PC-3 (cell line): ENCODE data around the gene CRABP1. TPM values are rescaled to one million over a fixed set of nuclear protein-coding genes. Genes with fewer than 3 reads are reported as not detected.

Experiments
- ATAC-seq: fragments of 200-7000 bp; cut with Tn5 transposase; 2 replicates; pipeline ENCODE4 v1.9.1; 2020; ENCODE audit warnings: mild to moderate bottlenecking, moderate library complexity
- BruUV-seq: library from RNA; stranded (reverse); fragments of 400-500 nt; replicated peaks from 2 replicates; lab custom pipeline; 2021; lab: Mats Ljungman, UMichigan
- CTCF ChIA-PET: fragments of 300-600 bp; sonication (Branson Sonifier 250); formaldehyde crosslinking; loops from one replicate; lab custom pipeline; 2022; ENCODE audit warnings: antibody characterized with exemption; lab: Charles Lee
- POLR2A ChIA-PET: fragments of 300-600 bp; sonication (Branson Sonifier 250); formaldehyde crosslinking; loops from one replicate; lab custom pipeline; 2022; ENCODE audit warnings: antibody characterized with exemption; ENCODE audit not compliant: unreplicated experiment; lab: Charles Lee
- DNase-seq: peaks from one replicate; pipeline ENCODE4 v3.0.0-alpha.2; 2015
- H2AFZ ChIP-seq: fragments of 300-600 bp; sonication (generic); 2 replicates; pipeline ENCODE4 v1.6.0; 2016; ENCODE audit warnings: antibody characterized with exemption, low read length
- H3F3A ChIP-seq: fragments of 300-600 bp; sonication (generic); one replicate; pipeline ENCODE4 v1.6.0; 2017; ENCODE audit warnings: antibody characterized with exemption, low read length, control low read depth, mild to moderate bottlenecking; ENCODE audit not compliant: unreplicated experiment
- H3K27ac ChIP-seq: fragments of 300-600 bp; sonication (generic); 2 replicates; pipeline ENCODE4 v1.5.1; 2016; ENCODE audit warnings: mild to moderate bottlenecking, low read length
- H3K27me3 ChIP-seq: fragments of 300-600 bp; sonication (generic); 2 replicates; pipeline ENCODE4 v1.6.1; 2016; ENCODE audit warnings: low read length, mixed read lengths
- H3K36me3 ChIP-seq: fragments of 300-600 bp; sonication (generic); 2 replicates; pipeline ENCODE4 v1.6.1; 2016; ENCODE audit warnings: low read depth, mixed run types, low read length, mixed read lengths
- H3K4me1 ChIP-seq: fragments of 300-600 bp; sonication (generic); 2 replicates; pipeline ENCODE4 v1.5.1; 2016; ENCODE audit warnings: low read length; ENCODE audit not compliant: insufficient read depth
- H3K4me2 ChIP-seq: fragments of 300-600 bp; sonication (generic); 2 replicates; pipeline ENCODE4 v1.6.0; 2016; ENCODE audit warnings: low read length
- H3K4me3 ChIP-seq: fragments of 300-600 bp; sonication (generic); 2 replicates; pipeline ENCODE4 v1.5.1; 2016; ENCODE audit warnings: mild to moderate bottlenecking, low read length, mixed read lengths
- H3K79me2 ChIP-seq: fragments of 300-600 bp; sonication (generic); 2 replicates; pipeline ENCODE4 v1.6.1; 2017; ENCODE audit warnings: low read length, mixed read lengths
- H3K9ac ChIP-seq: fragments of 300-600 bp; sonication (generic); 2 replicates; pipeline ENCODE4 v1.6.0; 2016; ENCODE audit warnings: mild to moderate bottlenecking, low read length
- H3K9me2 ChIP-seq: fragments of 300-600 bp; sonication (generic); replicated peaks from 2 replicates; pipeline ENCODE4 v1.6.1; 2016; ENCODE audit warnings: mixed run types, low read length, mixed read lengths
- H3K9me3 ChIP-seq: fragments of 300-600 bp; sonication (generic); 2 replicates; pipeline ENCODE4 v1.6.1; 2016; ENCODE audit warnings: low read length, mixed read lengths
- H4K20me1 ChIP-seq: fragments of 300-600 bp; sonication (generic); 2 replicates; pipeline ENCODE4 v1.6.1; 2016; ENCODE audit warnings: low read length, mixed read lengths
- CTCF ChIP-seq: fragments of 300-600 bp; sonication (generic); conservative IDR thresholded peaks from 2 replicates; pipeline ENCODE4 v1.5.1; 2017; ENCODE audit warnings: antibody characterized with exemption, low read depth, mild to moderate bottlenecking, low read length
- EZH2 ChIP-seq: fragments of 300-600 bp; sonication (generic); IDR thresholded peaks from one replicate; pipeline ENCODE4 v1.6.1; 2017; ENCODE audit warnings: antibody characterized with exemption, mild to moderate bottlenecking, low read length; ENCODE audit not compliant: unreplicated experiment
- EZH2phosphoT487 ChIP-seq: fragments of 300-600 bp; sonication (generic); IDR thresholded peaks from 2 replicates; pipeline ENCODE4 v1.6.1; 2018; ENCODE audit warnings: mild to moderate bottlenecking, antibody characterized with exemption, low read length, borderline replicate concordance
- intact Hi-C: fragments of 100-400 bp; cut with micrococcal nuclease; formaldehyde crosslinking; loops from 2 replicates; pipeline ENCODE4 v1.9.0; 2023
- total RNA-seq: library from RNA; depleted of rRNA; stranded (reverse); fragments of >200 nt; gene quantifications from 2 replicates; pipeline ENCODE4 v1.2.3, GENCODE V29; 2014

The CRABP1 gene
- total RNA-seq, 1 experiment from 2014 or later, result not detected

- DNase-seq (no peak), ATAC-seq (no peak)
- TF ChIP-seq EZH2phosphoT487 (no peak), CTCF (no peak), EZH2 (no peak)
- ChIA-PET POLR2A (no interaction called here), CTCF (no interaction called here)
- intact Hi-C loops, result no loop called here
- H3K4me2 ChIP-seq, result no peak overlapping the region
- no peak overlapping the region for H3K4me3 ChIP-seq
- H3K9me3 ChIP-seq, result no peaks in the 10 kb centered on the region
- no peaks in the 10 kb centered on the region for H3K36me3 ChIP-seq
- peaks cover 4% of the 10 kb centered on the region; the same call in 1 of the 2 replicates for H3K27me3 ChIP-seq
- BruUV-seq, result no TSS peak
- H2AFZ ChIP-seq, result no peak overlapping the region
- no peaks in the 10 kb centered on the region for H3K79me2 ChIP-seq
- no peak overlapping the region for H3K9ac ChIP-seq
- H3K9me2 ChIP-seq, result no peaks in the 10 kb centered on the region
- H3K4me1 ChIP-seq, result no peaks in the 10 kb centered on the region
- no peaks in the 10 kb centered on the region for H4K20me1 ChIP-seq
- H3F3A ChIP-seq, result no peaks in the 10 kb centered on the region
- no peak overlapping the region for H3K27ac ChIP-seq
Measured at GRCh38 chr15:78359041-78359808, 19.1 kb downstream of the CRABP1 start.

GRCh38 chr15:78360367-78360801 lies 20.2 kb downstream of the CRABP1 start:
- H3K4me2 ChIP-seq, result no peak overlapping the region
- ChIA-PET POLR2A (no interaction called here), CTCF (no interaction called here)
- H3K27me3 ChIP-seq, result peaks cover 4% of the 10 kb centered on the region; the same call in 1 of the 2 replicates
- intact Hi-C loops, result no loop called here
- BruUV-seq, result no TSS peak
- no peak overlapping the region for H3K9ac ChIP-seq
- DNase-seq (no peak), ATAC-seq (no peak)
- H3K9me2 ChIP-seq, result no peaks in the 10 kb centered on the region
- no peaks in the 10 kb centered on the region for H3K4me1 ChIP-seq
- H3K27ac ChIP-seq, result no peak overlapping the region
- H3K79me2 ChIP-seq, result no peaks in the 10 kb centered on the region
- no peaks in the 10 kb centered on the region for H3K9me3 ChIP-seq
- H3K36me3 ChIP-seq, result no peaks in the 10 kb centered on the region
- H3F3A ChIP-seq, result no peaks in the 10 kb centered on the region
- no peak overlapping the region for H2AFZ ChIP-seq
- TF ChIP-seq EZH2phosphoT487 (no peak), EZH2 (no peak), CTCF (no peak)
- no peak overlapping the region for H3K4me3 ChIP-seq
- no peaks in the 10 kb centered on the region for H4K20me1 ChIP-seq
